ENCODE measurements around the gene PHGDH. TPM values are rescaled to one million over a fixed set of nuclear protein-coding genes. Genes with fewer than 3 reads are reported as not detected.

PHGDH gene
- total and polyA plus RNA-seq, 9 of the 15 experiments (the other 6 are each of a cell fraction or from before 2014, with no cell fraction given): 6.7 to 84.2 (median 36.2) TPM

DNA sequence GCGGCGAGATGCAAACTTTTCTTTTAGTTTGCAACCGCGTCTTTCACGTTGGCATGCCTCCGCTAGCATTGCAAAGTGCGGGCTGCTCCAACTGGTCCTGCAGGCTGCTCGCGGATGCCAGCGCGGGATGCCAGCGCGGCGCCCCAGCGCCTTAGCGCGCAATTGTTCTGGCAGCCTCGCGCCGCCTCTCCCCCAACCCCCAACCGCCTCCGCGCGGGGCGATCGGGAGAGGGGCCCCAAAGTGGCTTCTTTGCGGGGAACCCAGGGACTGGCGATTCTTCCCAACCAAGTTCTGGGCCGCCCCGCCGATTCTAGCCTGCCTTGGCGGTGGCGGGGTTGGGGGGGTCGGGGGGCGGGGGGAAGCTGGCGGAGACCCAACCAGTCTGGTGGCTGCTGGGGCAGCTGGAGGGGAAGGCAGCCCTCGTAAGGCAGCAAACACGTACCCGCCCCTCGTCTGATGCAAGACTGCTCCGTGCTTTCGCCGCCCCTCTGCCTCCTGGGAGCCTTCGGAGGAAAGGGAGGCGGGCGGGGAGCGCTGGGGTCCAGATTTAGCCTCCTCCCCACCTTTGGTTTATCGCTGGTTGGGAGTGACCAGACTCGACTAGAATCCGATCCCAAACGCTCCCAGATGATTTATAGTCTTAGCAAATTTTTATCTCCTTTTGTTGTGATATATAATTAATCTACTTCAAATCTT, 756 bp downstream of the PHGDH start (continued):
- TF ChIP-seq SNRNP70 (optimal IDR thresholded peaks at IDR 0.05; ENCODE audit: low read depth, low read length) (no peak), ETV5 (CRISPR knock-in tag; IDR thresholded peaks at IDR 0.05; ENCODE audit: low read depth) (0 out of 2 replicates have a peak, but pooled peaks have one; percentile 10), ZNF699 (CRISPR knock-in tag; IDR thresholded peaks at IDR 0.05; ENCODE audit: insufficient replicate concordance) (no peak), ZNF766 (CRISPR knock-in tag; conservative IDR thresholded peaks at IDR 0.05) (no peak; the same call in 1 of the 2 replicates), ZNF175 (CRISPR knock-in tag; IDR thresholded peaks at IDR 0.05; ENCODE audit: low read depth) (no peak), CEBPG (CRISPR knock-in tag; IDR thresholded peaks at IDR 0.05) (peak; percentile 98), CEBPG (tag; conservative IDR thresholded peaks at IDR 0.05 in 1 of 2, IDR thresholded peaks at IDR 0.05 in 1 of 2) (peak; percentile 92 to 93), DNMT1 (IDR thresholded peaks at IDR 0.05) (no peak), ZNF24 (IDR thresholded peaks at IDR 0.05) (no peak), MED1 (CRISPR knock-in tag; IDR thresholded peaks at IDR 0.05; ENCODE audit: borderline replicate concordance) (no peak), NFIC (IDR thresholded peaks at IDR 0.05) (peak; percentile 39; the same call in 1 of the 2 replicates), ZNF165 (CRISPR knock-in tag; IDR thresholded peaks at IDR 0.05; ENCODE audit: borderline replicate concordance) (no peak), CREBBP (IDR thresholded peaks at IDR 0.05; ENCODE audit: low read depth, low read length) (no peak)
- TF ChIP-seq, protein P1, sequence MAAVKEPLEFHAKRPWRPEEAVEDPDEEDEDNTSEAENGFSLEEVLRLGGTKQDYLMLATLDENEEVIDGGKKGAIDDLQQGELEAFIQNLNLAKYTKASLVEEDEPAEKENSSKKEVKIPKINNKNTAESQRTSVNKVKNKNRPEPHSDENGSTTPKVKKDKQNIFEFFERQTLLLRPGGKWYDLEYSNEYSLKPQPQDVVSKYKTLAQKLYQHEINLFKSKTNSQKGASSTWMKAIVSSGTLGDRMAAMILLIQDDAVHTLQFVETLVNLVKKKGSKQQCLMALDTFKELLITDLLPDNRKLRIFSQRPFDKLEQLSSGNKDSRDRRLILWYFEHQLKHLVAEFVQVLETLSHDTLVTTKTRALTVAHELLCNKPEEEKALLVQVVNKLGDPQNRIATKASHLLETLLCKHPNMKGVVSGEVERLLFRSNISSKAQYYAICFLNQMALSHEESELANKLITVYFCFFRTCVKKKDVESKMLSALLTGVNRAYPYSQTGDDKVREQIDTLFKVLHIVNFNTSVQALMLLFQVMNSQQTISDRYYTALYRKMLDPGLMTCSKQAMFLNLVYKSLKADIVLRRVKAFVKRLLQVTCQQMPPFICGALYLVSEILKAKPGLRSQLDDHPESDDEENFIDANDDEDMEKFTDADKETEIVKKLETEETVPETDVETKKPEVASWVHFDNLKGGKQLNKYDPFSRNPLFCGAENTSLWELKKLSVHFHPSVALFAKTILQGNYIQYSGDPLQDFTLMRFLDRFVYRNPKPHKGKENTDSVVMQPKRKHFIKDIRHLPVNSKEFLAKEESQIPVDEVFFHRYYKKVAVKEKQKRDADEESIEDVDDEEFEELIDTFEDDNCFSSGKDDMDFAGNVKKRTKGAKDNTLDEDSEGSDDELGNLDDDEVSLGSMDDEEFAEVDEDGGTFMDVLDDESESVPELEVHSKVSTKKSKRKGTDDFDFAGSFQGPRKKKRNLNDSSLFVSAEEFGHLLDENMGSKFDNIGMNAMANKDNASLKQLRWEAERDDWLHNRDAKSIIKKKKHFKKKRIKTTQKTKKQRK (IDR thresholded peaks at IDR 0.05; ENCODE audit: borderline replicate concordance, low read depth, low read length): no peak
- TF ChIP-seq, protein P2, sequence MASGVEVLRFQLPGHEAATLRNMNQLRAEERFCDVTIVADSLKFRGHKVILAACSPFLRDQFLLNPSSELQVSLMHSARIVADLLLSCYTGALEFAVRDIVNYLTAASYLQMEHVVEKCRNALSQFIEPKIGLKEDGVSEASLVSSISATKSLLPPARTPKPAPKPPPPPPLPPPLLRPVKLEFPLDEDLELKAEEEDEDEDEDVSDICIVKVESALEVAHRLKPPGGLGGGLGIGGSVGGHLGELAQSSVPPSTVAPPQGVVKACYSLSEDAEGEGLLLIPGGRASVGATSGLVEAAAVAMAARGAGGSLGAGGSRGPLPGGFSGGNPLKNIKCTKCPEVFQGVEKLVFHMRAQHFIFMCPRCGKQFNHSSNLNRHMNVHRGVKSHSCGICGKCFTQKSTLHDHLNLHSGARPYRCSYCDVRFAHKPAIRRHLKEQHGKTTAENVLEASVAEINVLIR (CRISPR knock-in tag; IDR thresholded peaks at IDR 0.05): no peak
- TF ChIP-seq, protein P3, sequence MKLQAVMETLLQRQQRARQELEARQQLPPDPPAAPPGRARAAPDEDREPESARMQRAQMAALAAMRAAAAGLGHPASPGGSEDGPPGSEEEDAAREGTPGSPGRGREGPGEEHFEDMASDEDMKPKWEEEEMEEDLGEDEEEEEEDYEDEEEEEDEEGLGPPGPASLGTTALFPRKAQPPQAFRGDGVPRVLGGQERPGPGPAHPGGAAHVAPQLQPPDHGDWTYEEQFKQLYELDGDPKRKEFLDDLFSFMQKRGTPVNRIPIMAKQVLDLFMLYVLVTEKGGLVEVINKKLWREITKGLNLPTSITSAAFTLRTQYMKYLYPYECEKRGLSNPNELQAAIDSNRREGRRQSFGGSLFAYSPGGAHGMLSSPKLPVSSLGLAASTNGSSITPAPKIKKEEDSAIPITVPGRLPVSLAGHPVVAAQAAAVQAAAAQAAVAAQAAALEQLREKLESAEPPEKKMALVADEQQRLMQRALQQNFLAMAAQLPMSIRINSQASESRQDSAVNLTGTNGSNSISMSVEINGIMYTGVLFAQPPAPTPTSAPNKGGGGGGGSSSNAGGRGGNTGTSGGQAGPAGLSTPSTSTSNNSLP (IDR thresholded peaks at IDR 0.05; ENCODE audit: borderline replicate concordance, low read depth, low read length): peak; percentile 11; the same call in 1 of the 2 replicates
- TF ChIP-seq, protein P4, sequence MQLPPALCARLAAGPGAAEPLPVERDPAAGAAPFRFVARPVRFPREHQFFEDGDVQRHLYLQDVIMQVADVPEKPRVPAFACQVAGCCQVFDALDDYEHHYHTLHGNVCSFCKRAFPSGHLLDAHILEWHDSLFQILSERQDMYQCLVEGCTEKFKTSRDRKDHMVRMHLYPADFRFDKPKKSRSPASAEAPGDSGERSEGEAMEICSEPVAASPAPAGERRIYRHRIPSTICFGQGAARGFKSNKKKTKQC (CRISPR knock-in tag; IDR thresholded peaks at IDR 0.05): no peak
- TF ChIP-seq, protein P5, sequence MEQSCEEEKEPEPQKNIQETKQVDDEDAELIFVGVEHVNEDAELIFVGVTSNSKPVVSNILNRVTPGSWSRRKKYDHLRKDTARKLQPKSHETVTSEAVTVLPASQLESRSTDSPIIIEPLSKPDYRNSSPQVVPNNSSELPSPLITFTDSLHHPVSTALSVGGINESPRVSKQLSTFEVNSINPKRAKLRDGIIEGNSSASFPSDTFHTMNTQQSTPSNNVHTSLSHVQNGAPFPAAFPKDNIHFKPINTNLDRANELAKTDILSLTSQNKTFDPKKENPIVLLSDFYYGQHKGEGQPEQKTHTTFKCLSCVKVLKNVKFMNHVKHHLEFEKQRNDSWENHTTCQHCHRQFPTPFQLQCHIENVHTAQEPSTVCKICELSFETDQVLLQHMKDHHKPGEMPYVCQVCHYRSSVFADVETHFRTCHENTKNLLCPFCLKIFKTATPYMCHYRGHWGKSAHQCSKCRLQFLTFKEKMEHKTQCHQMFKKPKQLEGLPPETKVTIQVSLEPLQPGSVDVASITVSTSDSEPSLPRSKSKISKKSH (CRISPR knock-in tag; IDR thresholded peaks at IDR 0.05): no peak

Measured in K562 (cell line).